ENCODE results near the gene MYO3B.
A peak's percentile ranks its signal among the peaks of the same experiment; 100 is the strongest.

Gene MYO3B

DNA sequence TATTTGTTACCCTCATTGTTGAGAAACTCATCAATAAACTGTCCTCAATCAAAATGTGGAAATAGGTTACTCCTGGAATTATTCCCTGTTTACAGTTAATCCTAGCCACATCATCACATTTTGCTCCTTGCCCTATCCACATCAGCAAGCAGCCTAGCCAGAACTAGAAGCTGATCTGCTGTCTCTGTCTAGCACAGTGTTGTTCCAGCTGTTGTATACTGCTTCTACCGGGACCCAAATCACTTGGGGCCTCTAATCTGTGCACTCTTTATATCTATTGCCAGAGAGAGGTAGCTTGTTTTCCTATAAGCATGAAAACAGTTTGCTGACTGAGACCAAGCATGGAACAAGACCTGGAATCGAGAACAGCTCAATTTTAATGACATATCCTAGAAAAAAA lies 341.0 kb downstream of the MYO3B start:
- H3K4me3 ChIP-seq (ENCODE audit: low read depth, low read length), result no peak overlapping the region
- TF ChIP-seq, protein P1, sequence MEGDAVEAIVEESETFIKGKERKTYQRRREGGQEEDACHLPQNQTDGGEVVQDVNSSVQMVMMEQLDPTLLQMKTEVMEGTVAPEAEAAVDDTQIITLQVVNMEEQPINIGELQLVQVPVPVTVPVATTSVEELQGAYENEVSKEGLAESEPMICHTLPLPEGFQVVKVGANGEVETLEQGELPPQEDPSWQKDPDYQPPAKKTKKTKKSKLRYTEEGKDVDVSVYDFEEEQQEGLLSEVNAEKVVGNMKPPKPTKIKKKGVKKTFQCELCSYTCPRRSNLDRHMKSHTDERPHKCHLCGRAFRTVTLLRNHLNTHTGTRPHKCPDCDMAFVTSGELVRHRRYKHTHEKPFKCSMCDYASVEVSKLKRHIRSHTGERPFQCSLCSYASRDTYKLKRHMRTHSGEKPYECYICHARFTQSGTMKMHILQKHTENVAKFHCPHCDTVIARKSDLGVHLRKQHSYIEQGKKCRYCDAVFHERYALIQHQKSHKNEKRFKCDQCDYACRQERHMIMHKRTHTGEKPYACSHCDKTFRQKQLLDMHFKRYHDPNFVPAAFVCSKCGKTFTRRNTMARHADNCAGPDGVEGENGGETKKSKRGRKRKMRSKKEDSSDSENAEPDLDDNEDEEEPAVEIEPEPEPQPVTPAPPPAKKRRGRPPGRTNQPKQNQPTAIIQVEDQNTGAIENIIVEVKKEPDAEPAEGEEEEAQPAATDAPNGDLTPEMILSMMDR (IDR thresholded peaks at IDR 0.05; ENCODE audit: insufficient read depth, low read length, missing control alignments), result no peak
- DNase-seq (ENCODE audit: low read depth, low spot score), result no peak
- ChIA-PET POLR2A (no interaction called here), CTCF (no interaction called here)

GRCh38 chr2:170521299-170521698 lies 343.4 kb downstream of the MYO3B start:
- CTCF ChIA-PET, result no interaction called here
- TF ChIP-seq, protein P1 (IDR thresholded peaks at IDR 0.05; ENCODE audit: insufficient read depth, low read length, missing control alignments), result no peak
- POLR2A ChIA-PET, result no interaction called here

GRCh38 chr2:170523506-170523905 lies 345.6 kb downstream of the MYO3B start:
- ChIA-PET CTCF (no interaction called here), POLR2A (no interaction called here)
- DNase-seq (ENCODE audit: low read depth, low spot score), result no peak
- TF ChIP-seq, protein P1 (IDR thresholded peaks at IDR 0.05; ENCODE audit: insufficient read depth, low read length, missing control alignments), result no peak
- no peak overlapping the region for H3K4me3 ChIP-seq (ENCODE audit: low read depth, low read length)

More at GRCh38 chr2:170521299-170521698, 343.4 kb downstream of the MYO3B start:
- no peak overlapping the region for H3K4me3 ChIP-seq (ENCODE audit: low read depth, low read length)
- DNase-seq (ENCODE audit: low read depth, low spot score), result no peak

GRCh38 chr2:170524828-170525565 lies 347.1 kb downstream of the MYO3B start:
- H3K4me3 ChIP-seq (ENCODE audit: low read depth, low read length), result no peak overlapping the region
- ChIA-PET POLR2A (no interaction called here), CTCF (interaction anchor here (0.8 kb wide), 1 partner anchor 14 kb away, joined by 3 read pairs; no protein-coding TSS in a partner anchor)
- TF ChIP-seq, protein P1 (IDR thresholded peaks at IDR 0.05; ENCODE audit: insufficient read depth, low read length, missing control alignments), result no peak
- no peak for DNase-seq (ENCODE audit: low read depth, low spot score)

- DNase-seq (ENCODE audit: low read depth, low spot score), result peak; percentile 86
- H3K4me3 ChIP-seq (ENCODE audit: low read depth, low read length), result no peak overlapping the region
- ChIA-PET POLR2A (no interaction called here), CTCF (no interaction called here)
- TF ChIP-seq, protein P1 (IDR thresholded peaks at IDR 0.05; ENCODE audit: insufficient read depth, low read length, missing control alignments), result no peak
These were observed 347.6 kb downstream of the MYO3B start for GRCh38 chr2:170525566-170525900.

DNA sequence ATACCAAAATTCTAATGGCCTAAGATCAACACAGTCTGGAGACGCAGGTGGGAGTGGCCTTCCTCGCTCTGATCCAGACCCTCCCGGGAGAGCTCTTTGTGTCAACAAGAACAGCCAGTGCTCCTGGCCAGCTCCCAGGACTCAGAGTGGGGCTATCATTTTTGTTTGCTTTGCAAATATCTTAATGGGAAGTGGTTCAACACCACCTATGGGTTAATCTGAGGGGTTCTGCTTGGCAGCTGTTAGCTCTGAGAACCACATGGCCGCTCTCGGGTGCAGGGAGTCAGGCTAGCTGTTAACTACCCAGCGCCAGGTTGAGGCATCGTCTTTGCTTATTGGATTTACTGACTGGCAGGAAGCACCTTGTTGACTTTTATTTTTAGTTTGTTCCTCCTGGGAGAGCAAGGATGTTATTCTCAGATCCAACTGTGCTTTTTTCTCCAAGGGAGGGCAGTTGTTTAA lies 352.4 kb downstream of the MYO3B start:
- ChIA-PET POLR2A (no interaction called here), CTCF (no interaction called here)
- DNase-seq (ENCODE audit: low read depth, low spot score), result peak; percentile 28
- TF ChIP-seq, protein P1 (IDR thresholded peaks at IDR 0.05; ENCODE audit: insufficient read depth, low read length, missing control alignments), result no peak
- no peak overlapping the region for H3K4me3 ChIP-seq (ENCODE audit: low read depth, low read length)

All from AG04449 (cell line).